HG03521 (cell line): ENCODE data around the gene STON1.
"Not testable (repeated sequence)": the region's sequence is repeated elsewhere in the genome, so short reads cannot be mapped to it uniquely, and the experiment has no call there.

Experiments used
- ATAC-seq: cut with Tn5 transposase; IDR thresholded peaks from one replicate; pipeline ENCODE4 v1.9.1; 2021; ENCODE audit warnings: mild to moderate bottlenecking, moderate library complexity; ENCODE audit not compliant: unreplicated experiment

The STON1 gene

DNA sequence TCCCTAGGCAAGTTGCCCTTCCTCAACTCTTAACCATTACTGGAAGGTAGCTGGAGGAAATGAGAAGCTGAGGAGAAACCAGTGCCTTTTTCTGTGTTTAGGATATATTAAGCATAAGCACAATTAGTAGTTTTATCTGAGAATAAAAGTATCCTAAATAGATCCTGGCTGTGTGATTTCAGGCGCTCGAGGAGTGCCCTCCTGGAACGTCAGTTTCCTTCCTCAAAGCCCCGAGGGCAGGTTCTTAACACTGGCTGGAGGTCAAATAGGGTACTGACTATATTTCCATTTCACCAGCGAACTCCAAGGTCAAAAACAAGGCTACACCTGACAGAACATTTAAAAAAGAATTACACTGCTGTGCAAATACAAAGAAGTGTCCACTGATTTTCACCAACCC is 1.5 kb upstream of the STON1 start:
- ATAC-seq, result no peak

DNA sequence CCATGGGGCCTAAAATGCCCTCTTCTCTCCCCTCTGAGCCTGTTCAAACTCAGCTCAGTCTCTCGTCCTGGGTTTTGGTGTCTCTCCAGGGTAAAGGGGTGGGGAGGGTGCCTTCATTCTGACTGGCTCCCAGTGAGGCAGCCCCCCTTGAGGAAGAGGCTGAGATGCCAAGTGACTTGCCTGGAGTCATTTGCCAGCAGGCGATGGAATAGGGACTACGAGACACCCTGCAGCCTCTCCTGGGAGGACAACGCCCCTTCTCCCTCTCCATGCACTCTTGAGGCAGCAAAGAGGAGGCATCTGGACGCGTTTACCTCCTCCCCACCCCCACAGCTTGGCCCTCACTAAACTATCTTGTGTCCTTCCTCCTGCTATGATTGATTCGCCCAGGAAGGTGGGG is 760 bp upstream of the STON1 start:
- ATAC-seq, result no peak

DNA sequence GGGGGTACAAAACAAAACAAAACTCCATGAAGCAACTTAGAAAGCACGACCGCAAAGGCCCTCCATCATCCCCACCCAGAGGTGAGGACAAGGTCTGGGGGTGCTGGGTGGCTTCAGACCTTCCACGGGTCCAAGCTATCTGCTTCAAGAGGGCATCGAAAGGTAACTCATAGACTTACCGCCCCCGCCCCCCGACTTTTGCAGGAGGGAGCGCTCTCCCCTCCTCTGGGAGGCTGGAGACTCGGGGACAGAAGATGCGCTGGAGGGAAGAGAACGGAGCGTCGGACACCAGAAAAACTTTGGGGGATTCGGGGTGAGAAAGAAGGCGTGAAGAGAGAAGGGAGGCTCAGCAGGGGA is 300 bp upstream of the STON1 start:
- ATAC-seq, result no peak

DNA sequence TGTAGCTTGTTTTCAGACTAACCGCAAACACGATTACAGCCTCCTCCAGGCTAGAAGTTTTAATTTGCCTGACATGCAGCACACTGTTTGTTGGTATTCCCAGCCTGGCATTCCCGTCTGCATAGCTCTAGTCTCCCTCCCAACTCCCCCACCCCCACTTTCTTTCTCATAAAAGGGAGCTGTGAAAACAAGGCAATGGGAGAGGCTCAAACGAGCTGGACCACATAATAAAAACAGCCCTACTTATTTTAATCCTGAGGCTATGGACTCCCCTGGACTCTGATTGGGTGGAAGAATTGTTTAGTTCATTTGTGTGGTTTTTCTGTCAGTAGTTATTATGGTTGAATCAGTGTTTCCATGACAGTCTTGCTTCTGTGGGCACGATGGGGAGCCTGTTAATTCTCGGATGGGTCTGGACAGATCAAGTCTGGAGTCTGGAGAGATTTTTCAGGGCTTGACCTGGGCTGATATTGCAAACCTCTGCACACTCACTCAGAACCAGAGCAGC is 1.2 kb downstream of the STON1 start:
- ATAC-seq, result no peak

DNA sequence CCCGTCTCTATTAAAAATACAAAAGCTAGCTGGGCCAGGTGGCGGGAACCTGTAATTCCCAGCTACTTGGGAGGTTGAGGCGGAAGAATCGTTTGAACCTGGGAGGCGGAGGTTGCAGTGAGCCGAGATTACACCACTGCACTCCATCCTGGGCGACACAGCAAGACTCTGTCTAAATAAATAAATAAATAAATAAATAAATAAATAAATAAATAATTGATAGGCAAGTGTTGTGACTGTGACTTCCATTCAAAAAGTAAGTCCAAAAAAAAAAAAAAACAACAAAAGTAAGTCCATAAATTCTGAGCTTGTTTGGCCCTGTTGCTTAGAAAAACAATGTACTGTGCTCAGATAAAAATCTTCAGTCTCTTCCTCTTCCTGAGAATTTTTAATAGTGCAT is 2.2 kb downstream of the STON1 start:
- ATAC-seq, result no peak

DNA sequence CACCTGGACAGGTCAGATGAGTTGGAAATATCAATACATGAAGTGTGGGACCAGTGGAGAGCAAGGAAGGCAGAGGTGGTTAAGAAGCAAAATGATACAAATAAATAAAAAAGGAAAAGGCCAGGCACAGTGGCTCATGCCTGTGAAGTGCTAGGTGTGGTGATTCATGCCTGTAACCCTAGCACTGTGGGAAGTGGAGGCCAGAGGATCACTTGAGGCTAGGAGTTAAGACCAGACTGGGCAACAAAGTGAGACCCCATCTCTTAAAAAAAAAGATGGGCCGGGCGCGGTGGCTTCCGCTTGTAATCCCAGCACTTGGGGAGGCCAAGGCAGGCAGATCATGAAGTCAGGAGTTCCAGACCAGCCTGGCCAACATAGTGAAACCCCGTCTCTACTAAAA is 2.9 kb downstream of the STON1 start:
- ATAC-seq, result no peak

DNA sequence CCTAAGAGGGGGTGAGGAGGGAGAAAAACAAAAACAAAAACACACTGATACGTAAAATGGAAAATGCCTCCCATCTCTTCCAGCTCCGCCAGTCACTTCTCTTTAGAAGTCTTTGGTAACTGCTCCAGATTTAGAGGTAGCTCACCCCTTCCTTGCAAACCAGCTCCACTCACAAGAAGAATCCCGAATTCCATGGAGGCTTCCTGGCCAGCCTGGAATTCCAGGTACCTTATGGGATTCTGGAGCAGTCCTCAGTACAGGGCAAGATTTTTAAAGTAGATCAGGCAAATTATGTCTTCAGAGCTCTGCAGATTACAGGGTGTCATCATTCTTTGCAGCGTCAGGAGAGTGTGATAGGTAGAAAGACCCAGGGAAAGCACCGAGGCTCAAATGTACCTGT is 4.8 kb downstream of the STON1 start:
- ATAC-seq, result no peak

DNA sequence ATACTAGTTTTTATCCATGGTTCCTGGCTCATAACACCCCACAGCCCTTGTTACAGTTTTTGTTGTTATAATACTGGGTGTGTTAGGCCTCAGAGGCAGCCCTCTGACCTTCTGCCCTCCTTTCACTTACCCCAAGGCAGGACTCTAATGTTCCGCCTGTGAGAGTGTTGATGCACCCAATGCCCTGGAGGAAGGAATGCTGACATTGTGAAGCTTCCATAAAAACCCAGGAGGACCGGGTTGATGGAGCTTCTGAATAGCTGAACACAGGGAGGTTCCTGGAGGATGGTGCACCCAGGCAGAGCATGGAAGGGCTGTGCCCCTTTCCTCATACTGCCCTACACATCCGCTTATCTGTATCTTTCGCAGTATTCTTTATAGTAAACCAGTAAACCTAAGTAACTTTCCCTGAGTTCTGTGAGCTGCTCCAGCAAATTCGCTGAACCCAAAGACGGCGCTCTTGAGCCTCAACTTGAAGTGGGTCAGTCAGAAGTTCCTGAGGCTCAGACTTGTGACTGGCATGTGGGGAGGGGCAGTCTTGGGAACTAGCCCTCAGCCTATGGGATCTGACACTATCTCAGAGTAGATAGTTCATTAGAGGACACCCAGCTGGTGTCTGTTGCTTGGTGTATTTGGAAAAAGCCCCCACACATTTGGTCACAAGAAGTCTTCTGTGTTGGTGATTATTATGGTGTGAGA is 10.4 kb downstream of the STON1 start:
- no peak for ATAC-seq

DNA sequence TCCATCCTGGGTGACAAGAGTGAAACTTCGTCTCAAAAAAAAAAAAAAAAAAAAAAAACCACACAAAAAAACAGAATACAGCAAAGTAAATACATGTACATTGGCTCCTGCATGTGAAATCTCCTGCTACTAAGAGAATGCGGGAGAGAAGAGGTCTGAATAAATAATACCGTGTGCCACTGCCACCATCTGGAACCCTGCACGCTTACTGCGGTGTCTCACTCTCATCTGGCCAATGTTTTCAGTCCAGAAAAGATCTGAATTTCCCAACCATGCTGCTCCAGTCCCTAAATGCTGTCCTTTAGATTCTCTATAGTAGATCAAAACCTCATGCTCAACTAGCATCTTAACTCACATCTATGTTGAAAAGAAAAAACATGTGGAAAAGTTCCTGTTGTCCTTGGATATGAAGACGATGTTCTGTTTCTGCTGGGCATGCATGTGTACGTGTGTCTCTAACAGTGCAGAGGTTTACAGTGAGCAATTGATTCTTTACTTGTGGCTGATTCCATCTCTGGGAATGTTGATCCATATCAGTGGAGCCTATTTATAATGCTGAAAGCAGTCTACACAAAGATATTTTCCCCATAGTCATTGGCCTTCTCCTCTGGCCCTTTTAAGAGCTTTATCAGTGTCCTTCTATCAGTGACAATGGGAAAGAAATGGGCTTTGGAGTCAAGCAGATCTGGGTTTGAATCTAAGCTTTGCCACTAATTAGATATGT is 11.9 kb downstream of the STON1 start:
- ATAC-seq, result no peak

DNA sequence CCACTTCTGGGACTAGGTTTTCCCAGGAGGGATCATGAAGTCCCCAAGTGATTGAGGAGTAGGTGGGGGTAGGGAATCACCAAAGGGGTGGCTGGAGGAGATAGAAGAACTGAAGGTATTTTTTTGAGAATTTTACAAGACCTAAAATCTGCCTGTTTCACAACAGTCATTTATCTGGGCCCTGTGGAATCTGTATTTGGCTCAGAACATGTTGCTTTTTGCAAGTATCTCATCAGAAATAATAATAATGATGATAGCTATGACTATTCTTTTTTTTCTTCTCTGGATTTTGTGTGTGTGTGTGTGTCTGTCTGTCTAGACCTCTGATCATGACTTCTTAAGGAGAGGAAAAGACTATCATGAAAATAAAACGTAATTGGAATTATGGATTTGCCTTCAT is 13.9 kb downstream of the STON1 start:
- ATAC-seq, result no peak

DNA sequence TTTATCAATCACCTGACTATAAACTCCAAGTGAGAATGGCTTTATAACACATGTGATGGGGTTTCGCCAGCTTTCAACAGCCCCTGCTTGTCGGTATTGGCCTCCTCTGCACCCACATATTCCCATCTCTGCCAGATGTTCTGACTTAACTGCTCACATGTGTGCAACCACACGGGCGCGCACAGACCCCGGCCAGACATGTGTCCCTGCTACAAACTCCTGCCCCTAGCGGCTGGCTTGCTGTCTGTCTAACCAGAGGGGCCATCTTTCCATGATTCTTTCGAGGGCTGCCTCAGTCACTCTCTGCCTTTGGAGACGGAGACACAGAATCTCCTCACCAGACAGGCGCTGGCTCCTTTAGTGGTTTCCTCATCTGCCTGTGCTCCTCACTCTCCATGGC is 15.3 kb downstream of the STON1 start:
- ATAC-seq, result no peak

DNA sequence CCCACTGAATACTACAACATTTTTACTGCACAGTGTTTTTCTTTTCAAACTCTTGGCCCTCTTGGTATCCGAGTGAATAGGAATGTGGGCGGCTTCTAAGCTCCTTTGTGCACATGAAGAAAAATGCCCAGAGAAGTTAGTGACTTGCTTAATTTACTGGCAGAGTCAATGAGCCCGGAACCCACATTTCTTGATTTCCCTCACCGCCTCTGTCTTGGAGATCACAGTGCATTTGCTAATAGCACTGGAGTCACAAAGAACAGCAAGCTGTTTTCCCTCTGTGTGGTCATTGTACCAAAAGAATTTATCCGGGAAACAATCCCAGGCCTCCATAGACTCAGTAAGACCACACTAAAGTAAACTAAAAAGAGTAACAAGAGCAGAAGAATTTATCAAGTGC is 18.9 kb downstream of the STON1 start:
- no peak for ATAC-seq

DNA sequence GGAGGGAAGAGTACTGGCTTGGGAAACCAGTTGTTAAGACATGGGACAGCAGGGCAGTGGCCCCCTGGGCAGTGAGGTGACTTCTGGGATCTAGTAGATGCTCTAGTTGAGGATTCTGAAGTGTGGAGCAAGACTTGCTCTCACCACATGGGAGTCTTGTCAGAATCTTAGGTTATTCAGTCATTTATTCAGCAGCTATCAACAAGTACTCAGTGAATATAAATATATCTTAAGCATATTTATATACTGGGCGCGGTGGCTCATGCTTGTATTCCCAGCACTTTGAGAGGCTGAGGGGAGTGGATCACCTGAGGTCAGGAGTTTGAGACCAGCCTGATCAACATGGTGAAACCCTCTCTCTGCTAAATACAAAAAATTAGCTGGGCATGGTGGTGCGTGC is 20.0 kb downstream of the STON1 start:
- no peak for ATAC-seq

DNA sequence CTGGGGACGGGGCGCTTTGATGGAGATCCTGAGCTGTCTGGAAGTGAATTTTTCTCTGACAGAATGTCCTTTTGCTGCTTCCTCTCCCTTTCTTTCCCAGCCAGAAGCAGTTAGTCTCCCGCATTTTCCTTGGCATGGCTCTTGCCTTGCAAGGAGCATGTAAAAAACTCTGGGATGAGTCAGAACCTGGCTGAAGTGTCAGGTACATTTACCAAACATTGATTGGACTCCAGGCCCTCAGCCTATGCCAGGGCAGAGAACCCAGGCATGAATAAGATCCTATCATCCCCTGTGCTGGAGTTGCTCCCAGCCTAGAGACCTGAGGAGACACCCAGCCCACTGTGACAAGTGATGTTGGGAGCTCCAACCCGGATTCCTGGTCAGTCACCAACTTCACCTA is 21.6 kb downstream of the STON1 start:
- ATAC-seq, result no peak

DNA sequence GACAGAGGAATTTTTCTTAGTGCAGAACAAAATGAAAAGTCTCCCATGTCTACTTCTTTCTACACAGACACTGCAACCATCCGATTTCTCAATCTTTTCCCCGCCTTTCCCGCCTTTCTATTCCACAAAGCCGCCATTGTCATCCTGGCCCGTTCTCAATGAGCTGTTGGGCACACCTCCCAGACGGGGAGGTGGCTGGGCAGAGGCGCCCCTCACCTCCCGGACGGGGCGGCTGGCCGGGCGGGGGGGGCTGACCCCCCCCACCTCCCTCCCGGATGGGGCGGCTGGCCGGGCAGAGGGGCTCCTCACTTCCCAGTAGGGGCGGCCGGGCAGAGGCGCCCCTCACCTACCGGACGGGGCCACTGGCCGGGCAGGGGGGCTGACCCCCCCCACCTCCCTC is 25.1 kb downstream of the STON1 start:
- not testable (repeated sequence) for ATAC-seq

DNA sequence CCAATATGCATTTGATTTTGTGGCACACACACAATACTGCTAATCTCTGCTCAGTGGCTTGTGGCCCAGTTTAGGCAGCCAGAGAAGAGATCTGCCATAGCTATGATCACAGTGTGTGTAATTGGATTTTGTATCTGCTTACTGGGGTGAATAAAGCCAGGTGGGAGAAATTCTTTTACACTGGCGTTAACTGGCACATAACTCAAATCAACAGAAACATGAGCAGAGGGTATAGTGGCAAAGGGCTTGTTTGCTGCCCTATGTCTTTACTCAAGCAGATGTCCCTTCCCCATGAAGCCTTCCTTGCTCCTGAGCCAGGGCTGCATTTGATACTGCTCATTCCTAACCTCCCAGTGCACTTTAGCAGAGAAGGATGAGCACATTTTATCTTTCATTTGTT is 28.5 kb downstream of the STON1 start:
- no peak for ATAC-seq

DNA sequence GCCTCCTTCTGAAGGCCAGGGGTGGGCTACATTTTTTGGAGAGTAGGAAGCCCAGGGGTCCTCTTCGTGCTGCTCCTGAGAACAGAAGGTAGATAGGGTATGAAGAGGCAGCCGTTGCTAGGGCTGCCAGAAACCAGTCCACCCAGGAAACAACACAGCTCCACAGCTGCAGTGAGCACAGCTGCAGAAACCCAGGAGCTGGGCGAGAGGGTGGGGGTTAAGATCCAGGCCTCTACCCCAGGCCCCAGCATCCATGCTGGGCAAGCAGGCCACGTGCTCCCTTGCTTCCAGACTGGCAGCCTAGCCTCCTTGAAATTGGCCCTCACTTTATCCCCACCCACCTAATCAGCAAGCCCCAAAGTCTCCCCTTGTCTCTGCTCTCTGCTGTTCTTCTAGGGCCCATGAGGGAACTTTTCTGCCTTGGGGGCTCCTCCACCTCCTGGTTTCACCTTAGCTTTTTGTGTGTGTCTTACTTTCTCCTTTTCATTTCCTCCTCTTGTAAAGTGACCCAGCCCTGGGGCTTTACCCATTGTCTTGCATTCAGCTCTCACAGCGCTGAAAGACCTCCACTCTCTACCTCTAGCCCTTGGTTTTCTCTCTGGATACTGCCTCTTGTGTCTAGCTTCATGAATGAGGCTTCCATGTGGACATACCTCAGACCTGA is 30.7 kb downstream of the STON1 start:
- no peak for ATAC-seq

DNA sequence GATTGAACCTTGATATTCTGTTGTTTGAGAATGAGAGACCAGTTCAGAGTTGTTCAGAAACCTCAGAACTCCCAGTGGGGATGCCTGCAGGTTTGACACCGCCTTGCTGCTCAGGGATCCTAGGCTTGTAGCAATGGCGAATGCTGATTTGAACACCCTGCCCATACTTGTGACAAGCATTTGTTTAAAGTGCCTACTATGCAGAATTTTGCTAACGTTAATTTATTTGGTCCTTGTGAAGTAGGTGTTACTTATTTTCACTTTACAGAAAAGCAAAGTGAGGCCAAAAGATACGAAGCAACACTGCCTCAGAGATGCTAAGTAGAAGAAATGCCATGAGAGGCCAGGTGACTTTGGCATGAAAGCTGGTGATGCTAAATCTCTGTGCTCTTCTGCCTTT is 32.3 kb downstream of the STON1 start:
- no peak for ATAC-seq

DNA sequence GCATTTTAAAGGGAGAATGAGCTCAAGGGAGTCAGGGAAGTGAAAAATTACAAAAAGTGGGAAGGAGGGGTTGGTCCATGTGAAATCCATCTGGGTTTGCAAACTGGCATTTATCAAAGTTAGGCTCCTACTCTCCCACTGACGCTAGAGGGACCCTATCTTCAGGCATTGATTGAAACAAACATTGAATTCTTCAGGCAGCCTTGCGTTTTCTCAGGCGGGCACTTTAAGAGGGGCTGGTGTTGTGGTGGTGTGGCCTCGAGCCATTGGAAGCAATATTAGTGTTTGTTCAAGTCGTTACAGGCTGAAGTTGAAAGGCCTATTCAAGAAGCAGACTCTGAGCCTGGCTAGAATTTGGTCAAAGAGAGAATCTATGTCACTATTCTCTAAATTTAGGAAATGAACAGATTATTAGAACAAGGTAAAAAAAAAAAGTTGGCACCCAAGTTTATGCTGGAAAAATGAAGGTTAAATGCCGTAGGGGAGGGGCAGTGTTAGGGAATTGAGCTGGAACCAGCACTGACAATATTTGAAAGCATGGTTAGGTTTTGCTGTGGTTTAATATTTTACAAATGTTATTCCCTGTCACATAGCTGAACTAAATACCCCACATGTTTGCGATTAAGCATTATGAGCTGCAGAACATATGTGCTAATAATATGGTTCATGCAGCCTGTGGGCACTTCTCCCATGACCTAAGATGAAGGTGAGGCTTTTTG is 36.8 kb downstream of the STON1 start:
- no peak for ATAC-seq

DNA sequence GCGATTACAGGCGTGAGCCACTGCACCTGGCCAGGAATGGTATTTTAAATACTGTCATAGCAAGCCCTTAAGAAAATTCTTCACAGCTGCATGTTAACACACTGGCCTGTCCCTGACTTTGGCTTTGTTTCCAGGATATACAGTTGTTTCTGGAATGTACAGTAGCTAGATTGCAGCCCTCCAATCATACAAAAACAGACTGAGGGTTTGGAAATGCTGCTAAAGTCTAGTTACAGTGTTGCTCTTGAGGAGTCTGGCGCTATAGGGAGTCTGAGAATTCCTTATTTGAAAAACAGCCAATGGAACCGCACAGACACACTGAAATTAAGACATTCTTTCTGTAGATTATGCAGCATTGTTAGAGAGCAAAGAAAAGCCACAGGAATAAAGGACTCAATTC is 37.7 kb downstream of the STON1 start:
- no peak for ATAC-seq

DNA sequence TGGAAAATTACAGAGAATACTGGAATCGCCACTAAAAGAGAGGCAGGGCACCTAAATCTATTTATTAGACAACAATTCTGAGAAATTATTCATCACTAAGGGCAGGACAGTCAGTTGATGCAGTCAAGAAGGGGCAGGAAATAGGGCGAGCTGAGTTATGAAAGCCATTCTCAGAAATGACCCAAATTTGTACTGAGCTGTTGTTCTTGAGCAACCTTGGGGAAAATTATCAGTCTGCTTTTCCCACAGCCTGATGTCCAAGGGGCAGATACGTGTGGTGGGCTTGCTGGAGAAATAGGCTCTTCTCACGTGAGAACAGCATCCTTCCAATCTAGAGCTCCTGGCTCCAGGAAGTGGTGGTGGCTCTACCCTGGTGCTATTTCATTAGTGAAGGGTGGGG is 38.6 kb downstream of the STON1 start:
- no peak for ATAC-seq

DNA sequence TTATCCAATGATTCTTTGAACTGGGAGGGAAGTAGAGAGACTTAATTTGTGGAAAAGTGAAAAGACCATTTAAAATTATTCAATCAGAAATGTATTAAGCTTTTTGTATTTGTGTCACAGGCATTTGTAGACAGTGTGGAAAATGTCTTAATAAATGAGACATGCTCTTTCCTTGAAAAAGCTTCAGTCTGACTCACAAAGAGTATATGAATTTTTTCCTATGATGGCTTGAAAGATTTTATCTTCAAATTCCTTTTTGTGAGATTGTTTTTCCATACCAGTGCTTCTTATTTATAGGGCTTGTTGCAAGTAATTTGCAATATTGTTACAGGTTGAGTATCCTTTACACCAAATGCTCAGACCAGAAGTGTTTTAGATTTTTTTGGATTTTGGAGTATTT is 39.5 kb downstream of the STON1 start:
- ATAC-seq, result no peak
